Neural progenitor cell (in vitro differentiated cells): ENCODE measurements around the gene ZC3HAV1L.

Experiments
- EZH2 ChIP-seq: fragments of 200-600 bp; sonication (generic); IDR thresholded peaks from 2 replicates; pipeline ENCODE4 v1.6.1; 2017; ENCODE audit warnings: antibody characterized with exemption, mild to moderate bottlenecking, moderate library complexity
- EZH2phosphoT487 ChIP-seq: fragments of 200-600 bp; sonication (generic); IDR thresholded peaks from 2 replicates; pipeline ENCODE4 v1.6.1; 2017; ENCODE audit warnings: antibody characterized with exemption
- TF ChIP-seq, protein P1 (sequence below): fragments of 200-600 bp; sonication (generic); IDR thresholded peaks from 2 replicates; pipeline ENCODE4 v1.5.1; 2017; ENCODE audit warnings: antibody characterized with exemption, mild to moderate bottlenecking

DNA sequence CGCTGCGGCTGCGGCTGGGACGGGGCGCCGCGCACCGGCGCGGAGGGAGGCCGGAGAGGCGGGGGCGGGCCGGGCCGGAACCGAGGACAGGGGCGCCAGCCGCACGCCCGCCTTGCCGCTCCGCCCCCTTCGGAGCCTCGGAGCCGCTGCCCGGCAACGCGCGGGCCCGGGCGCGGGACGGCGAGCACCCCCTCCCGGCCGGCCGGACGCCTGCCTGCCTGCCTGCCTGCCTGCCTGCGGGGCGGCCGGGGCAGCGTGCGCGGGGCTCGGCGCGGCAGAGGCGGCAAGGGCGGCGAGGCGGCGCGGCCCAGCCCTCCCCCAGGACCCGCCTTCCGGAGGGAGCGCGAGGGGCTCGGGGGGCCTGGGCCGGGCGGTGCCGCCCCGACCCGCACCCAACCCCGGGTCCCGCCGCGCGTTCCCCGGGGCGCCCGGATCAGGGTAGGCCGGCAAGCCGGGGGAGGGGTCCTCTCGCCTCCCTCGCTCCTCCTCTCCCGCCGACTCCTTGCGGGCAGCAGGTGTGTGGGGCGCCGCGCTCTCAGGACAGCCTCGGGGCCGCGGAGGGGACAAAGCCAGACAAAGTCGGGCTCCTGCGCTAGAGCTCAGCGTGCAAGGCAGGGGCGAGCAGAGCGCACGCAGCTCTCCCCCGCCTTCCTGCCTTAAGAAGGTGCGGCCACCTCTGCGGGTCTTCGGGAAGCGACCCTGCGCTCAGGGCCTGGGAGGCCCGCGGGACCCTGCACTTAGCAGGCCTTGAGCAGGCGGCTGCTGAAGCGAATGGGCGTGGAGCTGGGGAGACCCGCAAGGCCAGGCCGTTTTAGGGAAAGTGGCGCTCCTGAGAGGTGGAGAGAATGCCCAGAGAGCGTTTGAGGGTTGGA, 54.3 kb downstream of the ZC3HAV1L start, which contains the start of gene KIAA1549:
- TF ChIP-seq, protein P1, sequence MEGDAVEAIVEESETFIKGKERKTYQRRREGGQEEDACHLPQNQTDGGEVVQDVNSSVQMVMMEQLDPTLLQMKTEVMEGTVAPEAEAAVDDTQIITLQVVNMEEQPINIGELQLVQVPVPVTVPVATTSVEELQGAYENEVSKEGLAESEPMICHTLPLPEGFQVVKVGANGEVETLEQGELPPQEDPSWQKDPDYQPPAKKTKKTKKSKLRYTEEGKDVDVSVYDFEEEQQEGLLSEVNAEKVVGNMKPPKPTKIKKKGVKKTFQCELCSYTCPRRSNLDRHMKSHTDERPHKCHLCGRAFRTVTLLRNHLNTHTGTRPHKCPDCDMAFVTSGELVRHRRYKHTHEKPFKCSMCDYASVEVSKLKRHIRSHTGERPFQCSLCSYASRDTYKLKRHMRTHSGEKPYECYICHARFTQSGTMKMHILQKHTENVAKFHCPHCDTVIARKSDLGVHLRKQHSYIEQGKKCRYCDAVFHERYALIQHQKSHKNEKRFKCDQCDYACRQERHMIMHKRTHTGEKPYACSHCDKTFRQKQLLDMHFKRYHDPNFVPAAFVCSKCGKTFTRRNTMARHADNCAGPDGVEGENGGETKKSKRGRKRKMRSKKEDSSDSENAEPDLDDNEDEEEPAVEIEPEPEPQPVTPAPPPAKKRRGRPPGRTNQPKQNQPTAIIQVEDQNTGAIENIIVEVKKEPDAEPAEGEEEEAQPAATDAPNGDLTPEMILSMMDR: no peak
- no peak for TF ChIP-seq EZH2phosphoT487
- TF ChIP-seq EZH2: no peak
